Gastroesophageal sphincter (tissue), 3 donors: ENCODE data around the gene ADAMTS1.

Experiments used
- EP300 ChIP-seq: sonication (generic); formaldehyde crosslinking; IDR thresholded peaks from one replicate; pipeline ENCODE4 v1.6.1; 2017; ENCODE audit warnings: antibody characterized with exemption, mild to moderate bottlenecking
- POLR2A ChIP-seq, 2 donors: fragments of 450-650 bp; IDR thresholded peaks; one replicate each; pipeline ENCODE4 v1.6.1; 2017; ENCODE audit warnings: antibody characterized with exemption in 2 of 2, mild to moderate bottlenecking in 2 of 2, moderate library complexity in 1 of 2
- TF ChIP-seq, protein P1 (sequence below), 4 experiments: fragments of 200-600 bp in 2 of 4; fragments of 450-650 bp in 2 of 4; sonication (generic) in 1 of 4; IDR thresholded peaks; one replicate each; pipeline ENCODE4 v1.5.1; 2017 to 2019; ENCODE audit warnings: antibody characterized with exemption in 4 of 4, mild to moderate bottlenecking in 2 of 4, moderate library complexity in 2 of 4

DNA sequence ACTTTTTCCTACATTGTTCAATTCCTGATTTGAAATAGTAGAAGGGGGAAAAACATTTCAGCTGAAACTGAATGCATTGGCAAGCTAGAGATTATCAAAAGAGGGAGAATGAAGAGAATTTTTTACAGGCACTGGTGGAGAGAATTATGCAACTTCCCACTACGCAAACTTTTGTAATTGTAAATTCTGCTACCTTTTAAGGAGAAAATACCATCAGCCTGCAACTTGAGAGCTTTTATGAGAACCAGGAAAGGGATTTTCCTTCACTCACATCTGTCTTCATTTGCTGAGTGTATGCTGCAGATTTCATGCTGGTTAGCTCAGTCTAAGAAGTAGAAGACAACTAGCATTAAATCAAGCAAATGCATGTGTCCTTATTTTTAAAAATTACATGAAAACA, 43.7 kb downstream of the ADAMTS1 start:
- no peak for TF ChIP-seq POLR2A (IDR thresholded peaks at IDR 0.05)
- TF ChIP-seq, protein P1, sequence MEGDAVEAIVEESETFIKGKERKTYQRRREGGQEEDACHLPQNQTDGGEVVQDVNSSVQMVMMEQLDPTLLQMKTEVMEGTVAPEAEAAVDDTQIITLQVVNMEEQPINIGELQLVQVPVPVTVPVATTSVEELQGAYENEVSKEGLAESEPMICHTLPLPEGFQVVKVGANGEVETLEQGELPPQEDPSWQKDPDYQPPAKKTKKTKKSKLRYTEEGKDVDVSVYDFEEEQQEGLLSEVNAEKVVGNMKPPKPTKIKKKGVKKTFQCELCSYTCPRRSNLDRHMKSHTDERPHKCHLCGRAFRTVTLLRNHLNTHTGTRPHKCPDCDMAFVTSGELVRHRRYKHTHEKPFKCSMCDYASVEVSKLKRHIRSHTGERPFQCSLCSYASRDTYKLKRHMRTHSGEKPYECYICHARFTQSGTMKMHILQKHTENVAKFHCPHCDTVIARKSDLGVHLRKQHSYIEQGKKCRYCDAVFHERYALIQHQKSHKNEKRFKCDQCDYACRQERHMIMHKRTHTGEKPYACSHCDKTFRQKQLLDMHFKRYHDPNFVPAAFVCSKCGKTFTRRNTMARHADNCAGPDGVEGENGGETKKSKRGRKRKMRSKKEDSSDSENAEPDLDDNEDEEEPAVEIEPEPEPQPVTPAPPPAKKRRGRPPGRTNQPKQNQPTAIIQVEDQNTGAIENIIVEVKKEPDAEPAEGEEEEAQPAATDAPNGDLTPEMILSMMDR (IDR thresholded peaks at IDR 0.05) = no peak
- no peak for TF ChIP-seq EP300
